H1 (cell line): ENCODE results near the gene LPXN.

ENCODE experiments used
- EGR1 ChIP-seq: IDR thresholded peaks from 2 replicates; pipeline ENCODE4 v1.6.1; 2011; ENCODE audit warnings: low read depth, low read length, borderline replicate concordance
- POLR2A ChIP-seq, 2 experiments: IDR thresholded peaks; 1 replicate in 1 of 2; 2 replicates in 1 of 2; pipeline ENCODE4 v1.6.1; 2011; ENCODE audit warnings: low read depth in 2 of 2, low read length in 2 of 2, mild to moderate bottlenecking in 2 of 2; ENCODE audit errors: control extremely low read depth in 1 of 2
- TF ChIP-seq, protein P1 (sequence below), 3 experiments: IDR thresholded peaks; 1 replicate in 2 of 3; 2 replicates in 1 of 3; pipeline versions ENCODE4 v1.5.1 to v1.6.1; 2011; ENCODE audit warnings: low read length in 3 of 3, mild to moderate bottlenecking in 3 of 3, inconsistent platforms in 2 of 3, low read depth in 1 of 3, moderate library complexity in 1 of 3; ENCODE audit not compliant: insufficient read depth in 1 of 3; ENCODE audit errors: control extremely low read depth in 1 of 3

DNA sequence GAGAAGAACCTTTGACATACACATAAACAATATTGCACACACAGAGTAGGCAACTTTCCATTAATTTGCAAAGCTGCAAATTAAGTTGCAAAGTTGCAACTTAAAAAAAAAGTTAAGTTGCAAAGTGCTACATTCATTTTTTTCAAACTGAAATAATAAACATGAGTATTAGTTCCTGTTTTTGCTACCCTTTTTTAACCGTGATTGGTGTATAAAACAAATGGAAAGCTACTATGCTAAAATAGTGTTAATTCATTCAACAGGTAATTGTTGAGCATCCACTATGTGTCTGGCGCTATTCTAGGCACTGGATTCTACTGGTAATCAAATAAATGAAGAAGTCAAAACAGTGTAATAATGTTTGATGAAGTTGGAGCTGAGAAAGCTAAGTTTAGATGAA lies 11.3 kb upstream of the LPXN start:
- TF ChIP-seq, protein P1, sequence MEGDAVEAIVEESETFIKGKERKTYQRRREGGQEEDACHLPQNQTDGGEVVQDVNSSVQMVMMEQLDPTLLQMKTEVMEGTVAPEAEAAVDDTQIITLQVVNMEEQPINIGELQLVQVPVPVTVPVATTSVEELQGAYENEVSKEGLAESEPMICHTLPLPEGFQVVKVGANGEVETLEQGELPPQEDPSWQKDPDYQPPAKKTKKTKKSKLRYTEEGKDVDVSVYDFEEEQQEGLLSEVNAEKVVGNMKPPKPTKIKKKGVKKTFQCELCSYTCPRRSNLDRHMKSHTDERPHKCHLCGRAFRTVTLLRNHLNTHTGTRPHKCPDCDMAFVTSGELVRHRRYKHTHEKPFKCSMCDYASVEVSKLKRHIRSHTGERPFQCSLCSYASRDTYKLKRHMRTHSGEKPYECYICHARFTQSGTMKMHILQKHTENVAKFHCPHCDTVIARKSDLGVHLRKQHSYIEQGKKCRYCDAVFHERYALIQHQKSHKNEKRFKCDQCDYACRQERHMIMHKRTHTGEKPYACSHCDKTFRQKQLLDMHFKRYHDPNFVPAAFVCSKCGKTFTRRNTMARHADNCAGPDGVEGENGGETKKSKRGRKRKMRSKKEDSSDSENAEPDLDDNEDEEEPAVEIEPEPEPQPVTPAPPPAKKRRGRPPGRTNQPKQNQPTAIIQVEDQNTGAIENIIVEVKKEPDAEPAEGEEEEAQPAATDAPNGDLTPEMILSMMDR (IDR thresholded peaks at IDR 0.05; ENCODE audit: control extremely low read depth in 1 of 3, insufficient read depth in 1 of 3, low read depth in 1 of 3, low read length in 3 of 3) = no peak
- TF ChIP-seq POLR2A (IDR thresholded peaks at IDR 0.05; ENCODE audit: control extremely low read depth in 1 of 2, low read depth in 2 of 2, low read length in 2 of 2) (no peak), EGR1 (no peak)
